ENCODE results near the gene AGAP5. TPM values are rescaled to one million over a fixed set of nuclear protein-coding genes. Genes with fewer than 3 reads are reported as not detected.

Gene AGAP5
- total and polyA plus RNA-seq, 9 of the 15 experiments (the other 6 are each of a cell fraction or from before 2014, with no cell fraction given) = 0.32 to 7.5 (median 5.3) TPM

- TF ChIP-seq ID3 (CRISPR knock-in tag; IDR thresholded peaks at IDR 0.05) = no peak
- peak; percentile 64; the same call in 1 of the 2 replicates for TF ChIP-seq ID3 (tag; IDR thresholded peaks at IDR 0.05)
- no peak for TF ChIP-seq SRSF1 (IDR thresholded peaks at IDR 0.05; ENCODE audit: low read depth, low read length)
- TF ChIP-seq KLF6 (CRISPR knock-in tag; IDR thresholded peaks at IDR 0.05; ENCODE audit: borderline replicate concordance) = no peak
- no peak for TF ChIP-seq PTBP1 (IDR thresholded peaks at IDR 0.05; ENCODE audit: low read depth, low read length)
- no peak for TF ChIP-seq RFX5 (IDR thresholded peaks at IDR 0.05; ENCODE audit: low read depth, low read length)
- TF ChIP-seq BHLHE40 (IDR thresholded peaks at IDR 0.05; ENCODE audit: low read length) = no peak
- no peak for TF ChIP-seq POLR3G (IDR thresholded peaks at IDR 0.05; ENCODE audit: extremely low read depth, insufficient read length, insufficient replicate concordance)
- TF ChIP-seq CCAR2 (IDR thresholded peaks at IDR 0.05; ENCODE audit: low read depth, low read length) = 0 out of 2 replicates have a peak, but pooled peaks have one; percentile 16
- peak; percentile 81 for TF ChIP-seq SAP30 (IDR thresholded peaks at IDR 0.05; ENCODE audit: borderline replicate concordance, insufficient read depth, low read depth, low read length, poor library complexity, severe bottlenecking)
- TF ChIP-seq HDAC8 (tag; IDR thresholded peaks at IDR 0.05) = 0 out of 2 replicates have a peak, but pooled peaks have one; percentile 16
- TF ChIP-seq SNIP1 (IDR thresholded peaks at IDR 0.05; ENCODE audit: low read depth) = no peak
- TF ChIP-seq RAD51 (IDR thresholded peaks at IDR 0.05; ENCODE audit: borderline replicate concordance, low read depth) = no peak
- TF ChIP-seq SIRT6 (IDR thresholded peaks at IDR 0.05; ENCODE audit: low read depth, low read length) = no peak
- no peak for TF ChIP-seq ZNF143 (CRISPR knock-in tag; IDR thresholded peaks at IDR 0.05)
- TF ChIP-seq U2AF1 (optimal IDR thresholded peaks at IDR 0.05; ENCODE audit: low read depth, low read length) = no peak
- no peak for TF ChIP-seq CBX5 (IDR thresholded peaks at IDR 0.05; ENCODE audit: borderline replicate concordance, low read depth)
- TF ChIP-seq TCF7L2 (IDR thresholded peaks at IDR 0.05; ENCODE audit: low read depth, low read length) = no peak
- peak; percentile 40; the same call in 1 of the 2 replicates for TF ChIP-seq ARID1B (IDR thresholded peaks at IDR 0.05)
- 0 out of 4 replicates have a peak, but pooled peaks of 1 of the 2 experiments have one; percentile 16 for TF ChIP-seq SRF (CRISPR knock-in tag; IDR thresholded peaks at IDR 0.05)
- TF ChIP-seq SMARCB1 (IDR thresholded peaks at IDR 0.05; ENCODE audit: insufficient read length, low read depth) = no peak
- peak; percentile 99 for TF ChIP-seq C11orf30 (IDR thresholded peaks at IDR 0.05; ENCODE audit: low read depth)
- TF ChIP-seq PHB2 (IDR thresholded peaks at IDR 0.05; ENCODE audit: low read depth) = no peak
- peak; percentile 80; the same call in 1 of the 2 replicates for TF ChIP-seq ZBTB1 (CRISPR knock-in tag; IDR thresholded peaks at IDR 0.05; ENCODE audit: borderline replicate concordance, low read depth)
- TF ChIP-seq E2F4 (CRISPR knock-in tag; IDR thresholded peaks at IDR 0.05; ENCODE audit: low read depth) = no peak
- no peak for TF ChIP-seq SETDB1 (IDR thresholded peaks at IDR 0.05; ENCODE audit: low read length)
- peak; percentile 97 for TF ChIP-seq KDM5B (IDR thresholded peaks at IDR 0.05; ENCODE audit: insufficient replicate concordance, low read depth, low read length)
- no peak for TF ChIP-seq ZNF124 (CRISPR knock-in tag; IDR thresholded peaks at IDR 0.05)
- no peak for TF ChIP-seq HDGF (IDR thresholded peaks at IDR 0.05)
- peak; percentile 92 for TF ChIP-seq CXXC5 (CRISPR knock-in tag; IDR thresholded peaks at IDR 0.05)
Measured at GRCh38 chr10:73730153-73730906, 32.4 kb upstream of the AGAP5 start (continued).
